Measurements from ENCODE around the gene NEDD1. TPM values are rescaled to one million over a fixed set of nuclear protein-coding genes. Genes with fewer than 3 reads are reported as not detected.

NEDD1 gene
- total and polyA plus RNA-seq, 2 donors (not counting 1 experiment from before 2014, with no cell fraction given) = 21.8 to 30.7 TPM

GRCh38 chr12:96912943-96913342 is 5.9 kb downstream of the NEDD1 start:
- Histone ChIP-seq H3K4me1 (ENCODE audit: control insufficient read depth, extremely low read depth, insufficient read depth, low read length) (no peaks in the 10 kb centered on the region), H3K36me3 (ENCODE audit: control insufficient read depth, insufficient read depth, low read length) (no peaks in the 10 kb centered on the region), H3K27ac (ENCODE audit: insufficient read depth, low read length) (no peak overlapping the region), H2AFZ (ENCODE audit: low read length) (no peak overlapping the region), H3K9me3 (ENCODE audit: control insufficient read depth, insufficient read depth, low read depth, low read length) (no peaks in the 10 kb centered on the region), H3K27me3 (ENCODE audit: control insufficient read depth, insufficient read depth, low read length) (no peaks in the 10 kb centered on the region), H3K79me2 (ENCODE audit: control insufficient read depth, insufficient read depth, low read length) (peaks cover 16% of the 10 kb centered on the region), H3K4me2 (ENCODE audit: extremely low read depth, insufficient read depth, low read length) (no peak overlapping the region), H4K20me1 (ENCODE audit: control insufficient read depth, extremely low read depth, insufficient read depth, low read length) (no peaks in the 10 kb centered on the region), H3K4me3 (replicated peaks in 1 of 4; ENCODE audit: control extremely low read depth in 1 of 4, insufficient read depth in 1 of 4, low read depth in 3 of 4, low read length in 4 of 4) (no peak overlapping the region), H3K9ac (ENCODE audit: insufficient read depth, low read length) (no peak overlapping the region)
- no peak for DNase-seq (ENCODE audit: low read depth in 2 of 2)
- TF ChIP-seq, protein P1, sequence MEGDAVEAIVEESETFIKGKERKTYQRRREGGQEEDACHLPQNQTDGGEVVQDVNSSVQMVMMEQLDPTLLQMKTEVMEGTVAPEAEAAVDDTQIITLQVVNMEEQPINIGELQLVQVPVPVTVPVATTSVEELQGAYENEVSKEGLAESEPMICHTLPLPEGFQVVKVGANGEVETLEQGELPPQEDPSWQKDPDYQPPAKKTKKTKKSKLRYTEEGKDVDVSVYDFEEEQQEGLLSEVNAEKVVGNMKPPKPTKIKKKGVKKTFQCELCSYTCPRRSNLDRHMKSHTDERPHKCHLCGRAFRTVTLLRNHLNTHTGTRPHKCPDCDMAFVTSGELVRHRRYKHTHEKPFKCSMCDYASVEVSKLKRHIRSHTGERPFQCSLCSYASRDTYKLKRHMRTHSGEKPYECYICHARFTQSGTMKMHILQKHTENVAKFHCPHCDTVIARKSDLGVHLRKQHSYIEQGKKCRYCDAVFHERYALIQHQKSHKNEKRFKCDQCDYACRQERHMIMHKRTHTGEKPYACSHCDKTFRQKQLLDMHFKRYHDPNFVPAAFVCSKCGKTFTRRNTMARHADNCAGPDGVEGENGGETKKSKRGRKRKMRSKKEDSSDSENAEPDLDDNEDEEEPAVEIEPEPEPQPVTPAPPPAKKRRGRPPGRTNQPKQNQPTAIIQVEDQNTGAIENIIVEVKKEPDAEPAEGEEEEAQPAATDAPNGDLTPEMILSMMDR (conservative IDR thresholded peaks at IDR 0.05 in 1 of 2, IDR thresholded peaks at IDR 0.05 in 1 of 2; ENCODE audit: low read depth in 1 of 2, low read length in 2 of 2) = no peak

GRCh38 chr12:96919510-96920210 is 12.6 kb downstream of the NEDD1 start:
- TF ChIP-seq, protein P1 (conservative IDR thresholded peaks at IDR 0.05 in 1 of 2, IDR thresholded peaks at IDR 0.05 in 1 of 2; ENCODE audit: low read depth in 1 of 2, low read length in 2 of 2) = no peak
- TF ChIP-seq EZH2 (IDR thresholded peaks at IDR 0.05; ENCODE audit: low read length, missing control alignments) = no peak
- peaks cover 2% of the 10 kb centered on the region for H3K79me2 ChIP-seq (ENCODE audit: control insufficient read depth, insufficient read depth, low read length)
- DNase-seq (ENCODE audit: low read depth in 2 of 2) = no peak
- no peak overlapping the region for H3K9ac ChIP-seq (ENCODE audit: insufficient read depth, low read length)
- no peaks in the 10 kb centered on the region for H3K9me3 ChIP-seq (ENCODE audit: control insufficient read depth, insufficient read depth, low read depth, low read length)
- no peak overlapping the region for H3K4me3 ChIP-seq (replicated peaks in 1 of 4; ENCODE audit: control extremely low read depth in 1 of 4, insufficient read depth in 1 of 4, low read depth in 3 of 4, low read length in 4 of 4)
- no peaks in the 10 kb centered on the region for H3K27me3 ChIP-seq (ENCODE audit: control insufficient read depth, insufficient read depth, low read length)
- no peak overlapping the region for H3K27ac ChIP-seq (ENCODE audit: insufficient read depth, low read length)
- no peaks in the 10 kb centered on the region for H4K20me1 ChIP-seq (ENCODE audit: control insufficient read depth, extremely low read depth, insufficient read depth, low read length)
- H3K4me1 ChIP-seq (ENCODE audit: control insufficient read depth, extremely low read depth, insufficient read depth, low read length) = no peaks in the 10 kb centered on the region
- no peaks in the 10 kb centered on the region for H3K36me3 ChIP-seq (ENCODE audit: control insufficient read depth, insufficient read depth, low read length)
- no peak overlapping the region for H2AFZ ChIP-seq (ENCODE audit: low read length)
- H3K4me2 ChIP-seq (ENCODE audit: extremely low read depth, insufficient read depth, low read length) = no peak overlapping the region

- H3K27me3 ChIP-seq (ENCODE audit: control insufficient read depth, insufficient read depth, low read length) = no peaks in the 10 kb centered on the region
- no peaks in the 10 kb centered on the region for H3K4me1 ChIP-seq (ENCODE audit: control insufficient read depth, extremely low read depth, insufficient read depth, low read length)
- no peak overlapping the region for H3K9ac ChIP-seq (ENCODE audit: insufficient read depth, low read length)
- TF ChIP-seq EZH2 (IDR thresholded peaks at IDR 0.05; ENCODE audit: low read length, missing control alignments) = no peak
- TF ChIP-seq, protein P1 (conservative IDR thresholded peaks at IDR 0.05 in 1 of 2, IDR thresholded peaks at IDR 0.05 in 1 of 2; ENCODE audit: low read depth in 1 of 2, low read length in 2 of 2) = no peak
- H4K20me1 ChIP-seq (ENCODE audit: control insufficient read depth, extremely low read depth, insufficient read depth, low read length) = no peaks in the 10 kb centered on the region
- H3K79me2 ChIP-seq (ENCODE audit: control insufficient read depth, insufficient read depth, low read length) = no peaks in the 10 kb centered on the region
- H3K36me3 ChIP-seq (ENCODE audit: control insufficient read depth, insufficient read depth, low read length) = peaks cover 3% of the 10 kb centered on the region
- H3K9me3 ChIP-seq (ENCODE audit: control insufficient read depth, insufficient read depth, low read depth, low read length) = no peaks in the 10 kb centered on the region
- no peak overlapping the region for H3K4me2 ChIP-seq (ENCODE audit: extremely low read depth, insufficient read depth, low read length)
- no peak for DNase-seq (ENCODE audit: low read depth in 2 of 2)
- H3K27ac ChIP-seq (ENCODE audit: insufficient read depth, low read length) = no peak overlapping the region
- no peak overlapping the region for H3K4me3 ChIP-seq (replicated peaks in 1 of 4; ENCODE audit: control extremely low read depth in 1 of 4, insufficient read depth in 1 of 4, low read depth in 3 of 4, low read length in 4 of 4)
- no peak overlapping the region for H2AFZ ChIP-seq (ENCODE audit: low read length)
These were observed 41.7 kb downstream of the NEDD1 start for GRCh38 chr12:96948782-96949181.
